ENCODE results near the gene THBS1.

The THBS1 gene

DNA sequence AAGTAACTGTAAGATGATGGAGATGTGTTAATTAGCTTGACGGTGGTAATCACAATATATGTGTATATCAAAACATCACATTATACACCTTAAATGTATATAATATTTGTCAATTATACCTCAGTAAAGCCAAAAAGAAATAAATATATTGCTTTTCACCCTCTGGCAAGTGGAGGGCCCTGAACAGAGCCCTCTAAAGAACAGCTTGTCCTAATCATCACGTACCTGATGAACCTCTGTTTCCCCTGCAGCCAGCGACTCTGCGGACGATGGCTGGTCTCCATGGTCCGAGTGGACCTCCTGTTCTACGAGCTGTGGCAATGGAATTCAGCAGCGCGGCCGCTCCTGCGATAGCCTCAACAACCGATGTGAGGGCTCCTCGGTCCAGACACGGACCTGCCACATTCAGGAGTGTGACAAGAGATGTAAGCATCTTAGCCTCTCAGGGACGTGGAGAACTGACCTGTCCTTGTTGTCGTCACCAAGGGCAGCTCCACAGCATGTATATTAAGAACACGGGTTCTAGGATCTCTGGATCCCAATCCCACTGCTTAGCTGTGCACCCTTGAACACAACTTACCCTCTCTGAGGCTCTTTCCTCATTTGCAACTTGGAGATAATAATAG, 6.3 kb downstream of the THBS1 start:
- no peak for DNase-seq (ENCODE audit: low read depth in 1 of 2, low spot score in 1 of 2)
- no peaks in the 10 kb centered on the region for H3K27me3 ChIP-seq (ENCODE audit: insufficient read depth, poor library complexity, severe bottlenecking)
- TF ChIP-seq, protein P1, sequence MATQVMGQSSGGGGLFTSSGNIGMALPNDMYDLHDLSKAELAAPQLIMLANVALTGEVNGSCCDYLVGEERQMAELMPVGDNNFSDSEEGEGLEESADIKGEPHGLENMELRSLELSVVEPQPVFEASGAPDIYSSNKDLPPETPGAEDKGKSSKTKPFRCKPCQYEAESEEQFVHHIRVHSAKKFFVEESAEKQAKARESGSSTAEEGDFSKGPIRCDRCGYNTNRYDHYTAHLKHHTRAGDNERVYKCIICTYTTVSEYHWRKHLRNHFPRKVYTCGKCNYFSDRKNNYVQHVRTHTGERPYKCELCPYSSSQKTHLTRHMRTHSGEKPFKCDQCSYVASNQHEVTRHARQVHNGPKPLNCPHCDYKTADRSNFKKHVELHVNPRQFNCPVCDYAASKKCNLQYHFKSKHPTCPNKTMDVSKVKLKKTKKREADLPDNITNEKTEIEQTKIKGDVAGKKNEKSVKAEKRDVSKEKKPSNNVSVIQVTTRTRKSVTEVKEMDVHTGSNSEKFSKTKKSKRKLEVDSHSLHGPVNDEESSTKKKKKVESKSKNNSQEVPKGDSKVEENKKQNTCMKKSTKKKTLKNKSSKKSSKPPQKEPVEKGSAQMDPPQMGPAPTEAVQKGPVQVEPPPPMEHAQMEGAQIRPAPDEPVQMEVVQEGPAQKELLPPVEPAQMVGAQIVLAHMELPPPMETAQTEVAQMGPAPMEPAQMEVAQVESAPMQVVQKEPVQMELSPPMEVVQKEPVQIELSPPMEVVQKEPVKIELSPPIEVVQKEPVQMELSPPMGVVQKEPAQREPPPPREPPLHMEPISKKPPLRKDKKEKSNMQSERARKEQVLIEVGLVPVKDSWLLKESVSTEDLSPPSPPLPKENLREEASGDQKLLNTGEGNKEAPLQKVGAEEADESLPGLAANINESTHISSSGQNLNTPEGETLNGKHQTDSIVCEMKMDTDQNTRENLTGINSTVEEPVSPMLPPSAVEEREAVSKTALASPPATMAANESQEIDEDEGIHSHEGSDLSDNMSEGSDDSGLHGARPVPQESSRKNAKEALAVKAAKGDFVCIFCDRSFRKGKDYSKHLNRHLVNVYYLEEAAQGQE (IDR thresholded peaks at IDR 0.05; ENCODE audit: insufficient replicate concordance, low read depth), result no peak
- TF ChIP-seq, protein P2, sequence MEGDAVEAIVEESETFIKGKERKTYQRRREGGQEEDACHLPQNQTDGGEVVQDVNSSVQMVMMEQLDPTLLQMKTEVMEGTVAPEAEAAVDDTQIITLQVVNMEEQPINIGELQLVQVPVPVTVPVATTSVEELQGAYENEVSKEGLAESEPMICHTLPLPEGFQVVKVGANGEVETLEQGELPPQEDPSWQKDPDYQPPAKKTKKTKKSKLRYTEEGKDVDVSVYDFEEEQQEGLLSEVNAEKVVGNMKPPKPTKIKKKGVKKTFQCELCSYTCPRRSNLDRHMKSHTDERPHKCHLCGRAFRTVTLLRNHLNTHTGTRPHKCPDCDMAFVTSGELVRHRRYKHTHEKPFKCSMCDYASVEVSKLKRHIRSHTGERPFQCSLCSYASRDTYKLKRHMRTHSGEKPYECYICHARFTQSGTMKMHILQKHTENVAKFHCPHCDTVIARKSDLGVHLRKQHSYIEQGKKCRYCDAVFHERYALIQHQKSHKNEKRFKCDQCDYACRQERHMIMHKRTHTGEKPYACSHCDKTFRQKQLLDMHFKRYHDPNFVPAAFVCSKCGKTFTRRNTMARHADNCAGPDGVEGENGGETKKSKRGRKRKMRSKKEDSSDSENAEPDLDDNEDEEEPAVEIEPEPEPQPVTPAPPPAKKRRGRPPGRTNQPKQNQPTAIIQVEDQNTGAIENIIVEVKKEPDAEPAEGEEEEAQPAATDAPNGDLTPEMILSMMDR (IDR thresholded peaks at IDR 0.05; ENCODE audit: insufficient read depth, low read length), result no peak
- TF ChIP-seq SPI1 (IDR thresholded peaks at IDR 0.05; ENCODE audit: borderline replicate concordance, low read depth) (no peak), POLR2AphosphoS5 (IDR thresholded peaks at IDR 0.05; ENCODE audit: low read depth) (no peak), GABPA (IDR thresholded peaks at IDR 0.05; ENCODE audit: low read depth) (no peak)
- H3K27ac ChIP-seq (replicated peaks), result no peak overlapping the region
- H3K4me3 ChIP-seq (replicated peaks; ENCODE audit: insufficient read depth, low read length), result no peak overlapping the region

DNA sequence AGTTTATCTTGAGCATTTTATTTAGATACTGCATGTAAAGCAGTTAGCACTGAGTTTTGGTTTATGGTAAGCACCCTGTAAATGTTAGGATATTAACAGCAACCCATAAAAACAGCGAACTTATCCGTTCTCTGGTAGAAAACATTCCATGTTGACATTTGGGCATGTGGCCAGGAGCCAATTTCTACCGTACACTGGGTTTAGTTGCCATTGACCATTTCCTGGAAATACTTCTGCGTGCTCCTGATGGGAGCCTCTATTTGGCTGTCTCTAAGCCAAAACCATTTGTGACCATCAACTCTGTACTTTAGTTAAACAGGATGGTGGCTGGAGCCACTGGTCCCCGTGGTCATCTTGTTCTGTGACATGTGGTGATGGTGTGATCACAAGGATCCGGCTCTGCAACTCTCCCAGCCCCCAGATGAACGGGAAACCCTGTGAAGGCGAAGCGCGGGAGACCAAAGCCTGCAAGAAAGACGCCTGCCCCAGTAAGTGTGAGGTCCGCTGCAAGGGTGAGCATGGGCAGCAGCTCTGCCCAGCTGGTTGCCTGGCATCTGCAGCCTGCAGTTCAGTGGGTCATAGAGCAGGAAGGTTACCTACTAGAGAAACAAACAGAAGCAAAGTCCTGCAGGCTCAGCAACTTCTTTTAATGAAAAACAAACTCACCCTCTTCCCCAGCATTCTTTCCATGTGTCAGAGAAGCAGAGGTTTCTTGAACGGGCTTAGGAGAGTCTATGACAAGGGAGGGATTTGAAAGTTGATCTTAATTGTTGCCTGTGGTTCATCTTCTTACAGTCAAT, 7.1 kb downstream of the THBS1 start:
- Histone ChIP-seq H3K27me3 (ENCODE audit: insufficient read depth, poor library complexity, severe bottlenecking) (no peaks in the 10 kb centered on the region), H3K27ac (replicated peaks) (no peak overlapping the region), H3K4me3 (replicated peaks; ENCODE audit: insufficient read depth, low read length) (no peak overlapping the region)
- TF ChIP-seq GABPA (IDR thresholded peaks at IDR 0.05; ENCODE audit: low read depth), result no peak
- no peak for TF ChIP-seq POLR2AphosphoS5 (IDR thresholded peaks at IDR 0.05; ENCODE audit: low read depth)
- TF ChIP-seq, protein P1 (IDR thresholded peaks at IDR 0.05; ENCODE audit: insufficient replicate concordance, low read depth), result no peak
- no peak for TF ChIP-seq SPI1 (IDR thresholded peaks at IDR 0.05; ENCODE audit: borderline replicate concordance, low read depth)
- TF ChIP-seq, protein P2 (IDR thresholded peaks at IDR 0.05; ENCODE audit: insufficient read depth, low read length), result no peak
- no peak for DNase-seq (ENCODE audit: low read depth in 1 of 2, low spot score in 1 of 2)

DNA sequence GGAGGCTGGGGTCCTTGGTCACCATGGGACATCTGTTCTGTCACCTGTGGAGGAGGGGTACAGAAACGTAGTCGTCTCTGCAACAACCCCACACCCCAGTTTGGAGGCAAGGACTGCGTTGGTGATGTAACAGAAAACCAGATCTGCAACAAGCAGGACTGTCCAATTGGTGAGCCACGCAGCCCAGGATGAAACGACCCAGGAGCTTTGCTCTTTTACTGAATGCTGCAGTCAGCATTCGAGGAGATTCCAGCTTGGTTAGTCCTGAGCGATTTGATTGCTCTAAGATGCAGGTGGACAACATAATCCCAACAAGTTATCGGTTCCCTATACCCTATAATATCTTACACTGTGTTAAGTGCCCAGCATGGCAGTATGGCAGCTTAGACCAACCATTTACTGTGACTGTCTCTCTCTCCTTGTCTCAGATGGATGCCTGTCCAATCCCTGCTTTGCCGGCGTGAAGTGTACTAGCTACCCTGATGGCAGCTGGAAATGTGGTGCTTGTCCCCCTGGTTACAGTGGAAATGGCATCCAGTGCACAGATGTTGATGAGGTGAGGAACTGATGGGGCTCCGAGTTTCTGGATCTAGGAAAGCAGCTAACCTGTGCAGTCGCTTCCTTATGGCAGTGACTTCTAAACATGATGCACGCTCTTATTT, 7.8 kb downstream of the THBS1 start:
- Histone ChIP-seq H3K27ac (replicated peaks) (no peak overlapping the region), H3K4me3 (replicated peaks; ENCODE audit: insufficient read depth, low read length) (no peak overlapping the region), H3K27me3 (ENCODE audit: insufficient read depth, poor library complexity, severe bottlenecking) (no peaks in the 10 kb centered on the region)
- no peak for DNase-seq (ENCODE audit: low read depth in 1 of 2, low spot score in 1 of 2)
- TF ChIP-seq GABPA (IDR thresholded peaks at IDR 0.05; ENCODE audit: low read depth) (no peak), POLR2AphosphoS5 (IDR thresholded peaks at IDR 0.05; ENCODE audit: low read depth) (no peak), SPI1 (IDR thresholded peaks at IDR 0.05; ENCODE audit: borderline replicate concordance, low read depth) (no peak)
- TF ChIP-seq, protein P2 (IDR thresholded peaks at IDR 0.05; ENCODE audit: insufficient read depth, low read length), result no peak
- TF ChIP-seq, protein P1 (IDR thresholded peaks at IDR 0.05; ENCODE audit: insufficient replicate concordance, low read depth), result no peak

All from HL-60 (cell line).